Breast epithelium (tissue), 3 donors: ENCODE measurements around the gene BBS9.

Experiments
- CTCF ChIP-seq, 3 donors: fragments of 450-650 bp; IDR thresholded peaks; one replicate each; pipeline ENCODE4 v1.5.1; 2016 to 2017; ENCODE audit warnings: antibody characterized with exemption in 3 of 3, mild to moderate bottlenecking in 3 of 3, moderate library complexity in 3 of 3
- POLR2A ChIP-seq: fragments of 450-650 bp; IDR thresholded peaks from one replicate; pipeline ENCODE4 v1.6.1; 2016; ENCODE audit warnings: antibody characterized with exemption, mild to moderate bottlenecking, moderate library complexity
- POLR2AphosphoS5 ChIP-seq, 3 donors: sonication (generic); formaldehyde crosslinking; IDR thresholded peaks; one replicate each; pipeline ENCODE4 v1.6.1; 2017; ENCODE audit warnings: antibody characterized with exemption in 3 of 3

- TF ChIP-seq POLR2AphosphoS5 (IDR thresholded peaks at IDR 0.05) (no peak), POLR2A (no peak), CTCF (IDR thresholded peaks at IDR 0.05) (no peak)
Observed at GRCh38 chr7:33273356-33273755, 144.0 kb downstream of the BBS9 start.
